ENCODE data around the gene MSRB1. TPM values are rescaled to one million over a fixed set of nuclear protein-coding genes. Genes with fewer than 3 reads are reported as not detected.
A peak's percentile ranks its signal among the peaks of the same experiment; 100 is the strongest.

Gene MSRB1
- total RNA-seq, 2 experiments from 2014 or later = 2.3 to 2.4 TPM

GRCh38 chr16:1960665-1961630 lies 17.9 kb upstream of the MSRB1 start:
- ATAC-seq (ENCODE audit: poor library complexity) = no peak
- Mint-ChIP-seq H3K4me3 (peak overlapping the region; percentile 91), H3K27ac (peak overlapping the region; percentile 98), H3K27me3 (no peaks in the 10 kb centered on the region), H3K36me3 (ENCODE audit: low read depth) (peaks cover 55% of the 10 kb centered on the region), H3K4me1 (ENCODE audit: low read depth) (peaks cover 55% of the 10 kb centered on the region), H3K9me3 (no peaks in the 10 kb centered on the region)
- TF ChIP-seq, protein P1, sequence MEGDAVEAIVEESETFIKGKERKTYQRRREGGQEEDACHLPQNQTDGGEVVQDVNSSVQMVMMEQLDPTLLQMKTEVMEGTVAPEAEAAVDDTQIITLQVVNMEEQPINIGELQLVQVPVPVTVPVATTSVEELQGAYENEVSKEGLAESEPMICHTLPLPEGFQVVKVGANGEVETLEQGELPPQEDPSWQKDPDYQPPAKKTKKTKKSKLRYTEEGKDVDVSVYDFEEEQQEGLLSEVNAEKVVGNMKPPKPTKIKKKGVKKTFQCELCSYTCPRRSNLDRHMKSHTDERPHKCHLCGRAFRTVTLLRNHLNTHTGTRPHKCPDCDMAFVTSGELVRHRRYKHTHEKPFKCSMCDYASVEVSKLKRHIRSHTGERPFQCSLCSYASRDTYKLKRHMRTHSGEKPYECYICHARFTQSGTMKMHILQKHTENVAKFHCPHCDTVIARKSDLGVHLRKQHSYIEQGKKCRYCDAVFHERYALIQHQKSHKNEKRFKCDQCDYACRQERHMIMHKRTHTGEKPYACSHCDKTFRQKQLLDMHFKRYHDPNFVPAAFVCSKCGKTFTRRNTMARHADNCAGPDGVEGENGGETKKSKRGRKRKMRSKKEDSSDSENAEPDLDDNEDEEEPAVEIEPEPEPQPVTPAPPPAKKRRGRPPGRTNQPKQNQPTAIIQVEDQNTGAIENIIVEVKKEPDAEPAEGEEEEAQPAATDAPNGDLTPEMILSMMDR (IDR thresholded peaks at IDR 0.05) = no peak
- Histone ChIP-seq H3K4me3 (ENCODE audit: low read length) (peak overlapping the region; percentile 94), H3K27ac (ENCODE audit: low read depth in 1 of 2, low read length in 2 of 2) (peak overlapping the region in 1 of 2 donors; percentile 72), H3K4me1 (ENCODE audit: insufficient read depth, low read length) (peaks cover 65% of the 10 kb centered on the region), H3K27me3 (ENCODE audit: control insufficient read depth in 1 of 2, insufficient read depth in 2 of 2, low read length in 2 of 2) (no peaks in the 10 kb centered on the region), H3K36me3 (ENCODE audit: insufficient read depth, low read length) (peaks cover 34% of the 10 kb centered on the region), H3K9me3 (ENCODE audit: control insufficient read depth in 1 of 2, insufficient read depth in 1 of 2, low read length in 2 of 2) (no peaks in the 10 kb centered on the region)
- DNase-seq = peak in 5 of 14 experiments; percentile 18 to 61 (median 26)
- ChIA-PET CTCF (interaction anchor here (0.7 to 2.0 kb wide), 2 partner anchors 43 to 179 kb away, joined by 3 to 10 read pairs; no protein-coding TSS in a partner anchor), POLR2A (interaction anchor here (0.8 to 5.0 kb wide), 8 partner anchors 10 to 194 kb away, joined by 3 to 31 read pairs (median 5); partner anchors contain the start of genes EME2, GFER, MRPS34 and NUBP2)
- intact Hi-C loops (cut with DNase I, micrococcal nuclease) = loop anchor here in 1 of 2 experiments (2.0 to 10.0 kb wide), 2 partner anchors 48 to 1266 kb away; partner anchors contain the start of genes WDR24 and ZNF598

DNA sequence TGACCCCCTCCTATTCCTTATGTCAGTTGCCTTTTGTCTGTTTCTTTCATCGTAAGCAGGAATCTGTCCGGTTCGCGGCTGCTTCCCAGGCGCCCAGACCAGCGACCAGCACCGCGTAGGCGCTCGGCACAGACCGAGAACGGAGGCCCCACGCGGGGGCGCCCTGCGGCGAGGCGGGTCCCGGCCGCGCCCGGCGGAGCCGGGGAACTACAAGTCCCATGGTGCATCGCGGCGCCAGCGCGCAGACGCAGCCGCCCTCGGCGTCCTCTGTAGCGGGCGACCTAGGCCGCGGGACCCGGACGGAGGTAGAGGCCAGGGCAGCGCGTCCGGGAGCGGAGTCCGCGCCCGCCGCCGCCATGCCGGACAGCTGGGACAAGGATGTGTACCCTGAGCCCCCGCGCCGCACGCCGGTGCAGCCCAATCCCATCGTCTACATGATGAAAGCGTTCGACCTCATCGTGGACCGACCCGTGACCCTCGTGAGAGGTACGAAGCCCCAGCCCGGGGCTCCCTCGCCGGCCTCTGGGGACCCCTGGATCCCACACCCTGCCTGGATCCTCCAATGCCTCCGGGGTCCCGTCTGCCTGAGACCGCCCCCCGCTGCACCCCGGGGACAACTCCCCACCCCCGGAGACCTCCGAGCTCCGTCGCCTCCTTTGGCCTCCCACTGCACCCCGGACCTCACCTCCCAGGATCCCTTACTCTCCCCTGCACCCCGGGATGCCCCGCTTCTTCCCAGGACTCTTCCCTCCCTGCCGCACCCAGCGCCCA lies 16.5 kb upstream of the MSRB1 start, which contains the start of gene NDUFB10:
NDUFB10 (plus strand) TSS at position 270 of the 771 bp plus-strand sequence; CDS start at position 357, 87 bp downstream.
- TF ChIP-seq, protein P1 (IDR thresholded peaks at IDR 0.05) = peak; percentile 83
- Histone ChIP-seq H3K4me3 (ENCODE audit: low read length) (peak within 1 kb of the TSS; percentile 94), H3K36me3 (ENCODE audit: insufficient read depth, low read length) (peaks cover 34% of the 10 kb centered on the region), H3K9me3 (ENCODE audit: control insufficient read depth in 1 of 2, insufficient read depth in 1 of 2, low read length in 2 of 2) (no peaks in the 10 kb centered on the region), H3K27me3 (ENCODE audit: control insufficient read depth in 1 of 2, insufficient read depth in 2 of 2, low read length in 2 of 2) (no peaks in the 10 kb centered on the region), H3K4me1 (ENCODE audit: insufficient read depth, low read length) (peaks cover 55% of the 10 kb centered on the region), H3K27ac (ENCODE audit: low read depth in 1 of 2, low read length in 2 of 2) (peak within 1 kb of the TSS; percentile 66 to 72)
- ATAC-seq (ENCODE audit: poor library complexity) = peak; percentile 86
- peak within 1 kb of the TSS; percentile 91 for H3K4me3 Mint-ChIP-seq
- H3K9me3 Mint-ChIP-seq = no peaks in the 10 kb centered on the region
- POLR2A ChIA-PET = interaction anchor here (0.7 to 5.0 kb wide), 2 partner anchors 12 to 196 kb away, joined by 4 to 31 read pairs; partner anchors contain the start of genes TBL3 and TRAF7
- H3K27me3 Mint-ChIP-seq = no peaks in the 10 kb centered on the region
- intact Hi-C loops (cut with DNase I, micrococcal nuclease) = loop anchor here in 1 of 2 experiments (1.0 to 10.0 kb wide), 4 partner anchors 49 to 1265 kb away; partner anchors contain the start of genes NTHL1, TSC2, WDR24 and ZNF598
- peaks cover 42% of the 10 kb centered on the region for H3K4me1 Mint-ChIP-seq (ENCODE audit: low read depth)
- CTCF ChIA-PET = interaction anchor here (1.2 to 2.0 kb wide), 2 partner anchors 44 to 181 kb away, joined by 3 to 10 read pairs; no protein-coding TSS in a partner anchor
- peaks cover 41% of the 10 kb centered on the region for H3K36me3 Mint-ChIP-seq (ENCODE audit: low read depth)
- peak; percentile 81 to 96 (median 92) for DNase-seq
- peak within 1 kb of the TSS; percentile 98 for H3K27ac Mint-ChIP-seq
